DMS 273 (cell line): ENCODE measurements around the gene FAM163B.

ENCODE experiments used
- DNase-seq: peaks from one replicate; lab custom pipeline; 2025; ENCODE audit not compliant: unreplicated experiment; lab: John Stamatoyannopoulos, UW

FAM163B gene

GRCh38 chr9:133583111-133583510, 26.1 kb downstream of the FAM163B start:
- no peak for DNase-seq

GRCh38 chr9:133582501-133583045, 26.6 kb downstream of the FAM163B start:
- no peak for DNase-seq

- DNase-seq, result no peak
These were observed 27.5 kb downstream of the FAM163B start for GRCh38 chr9:133581513-133582343.

- no peak for DNase-seq
These were observed 28.2 kb downstream of the FAM163B start for GRCh38 chr9:133581011-133581410.

GRCh38 chr9:133580419-133580738, 28.8 kb downstream of the FAM163B start:
- DNase-seq, result peak; percentile 54

DNA sequence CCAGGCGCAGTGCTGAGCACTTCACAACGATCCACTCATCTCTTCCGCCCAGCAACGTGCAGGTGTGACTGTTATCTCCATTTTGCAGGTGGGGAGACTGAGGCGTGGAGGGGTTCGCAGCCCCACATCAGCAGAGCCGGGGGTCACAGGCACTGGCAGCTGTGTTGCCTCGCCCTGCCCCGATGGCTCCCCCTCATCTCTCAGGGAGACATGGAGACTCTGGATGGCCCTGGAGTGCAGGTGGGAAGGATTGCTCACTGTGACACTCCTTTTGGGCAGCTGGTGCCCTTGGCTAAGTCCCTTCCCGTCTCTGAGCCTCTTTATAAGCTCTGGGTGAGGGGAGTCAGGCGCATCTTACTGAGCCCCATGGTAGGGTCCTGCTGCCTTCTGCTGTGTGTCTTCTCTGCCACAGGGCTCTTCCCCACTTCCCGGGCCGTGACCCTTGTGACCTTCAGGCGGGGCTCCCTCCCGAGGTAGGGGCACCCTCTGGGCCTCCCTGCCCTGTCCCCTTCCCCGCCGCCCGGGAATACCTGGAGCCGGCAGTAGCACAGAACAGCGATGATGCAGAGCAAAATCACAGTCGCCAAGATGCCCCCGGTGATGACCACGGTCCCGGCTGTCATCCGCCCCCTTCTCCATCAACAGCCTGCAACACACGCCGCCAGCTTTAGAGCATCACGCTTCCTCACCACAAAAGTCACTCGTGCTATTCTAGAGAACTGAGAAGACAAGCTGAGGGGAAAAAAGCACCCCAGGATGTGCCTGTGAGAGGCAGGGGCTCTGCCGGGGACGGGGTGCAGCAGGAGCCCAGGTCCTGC, 29.4 kb downstream of the FAM163B start:
- no peak for DNase-seq

DNA sequence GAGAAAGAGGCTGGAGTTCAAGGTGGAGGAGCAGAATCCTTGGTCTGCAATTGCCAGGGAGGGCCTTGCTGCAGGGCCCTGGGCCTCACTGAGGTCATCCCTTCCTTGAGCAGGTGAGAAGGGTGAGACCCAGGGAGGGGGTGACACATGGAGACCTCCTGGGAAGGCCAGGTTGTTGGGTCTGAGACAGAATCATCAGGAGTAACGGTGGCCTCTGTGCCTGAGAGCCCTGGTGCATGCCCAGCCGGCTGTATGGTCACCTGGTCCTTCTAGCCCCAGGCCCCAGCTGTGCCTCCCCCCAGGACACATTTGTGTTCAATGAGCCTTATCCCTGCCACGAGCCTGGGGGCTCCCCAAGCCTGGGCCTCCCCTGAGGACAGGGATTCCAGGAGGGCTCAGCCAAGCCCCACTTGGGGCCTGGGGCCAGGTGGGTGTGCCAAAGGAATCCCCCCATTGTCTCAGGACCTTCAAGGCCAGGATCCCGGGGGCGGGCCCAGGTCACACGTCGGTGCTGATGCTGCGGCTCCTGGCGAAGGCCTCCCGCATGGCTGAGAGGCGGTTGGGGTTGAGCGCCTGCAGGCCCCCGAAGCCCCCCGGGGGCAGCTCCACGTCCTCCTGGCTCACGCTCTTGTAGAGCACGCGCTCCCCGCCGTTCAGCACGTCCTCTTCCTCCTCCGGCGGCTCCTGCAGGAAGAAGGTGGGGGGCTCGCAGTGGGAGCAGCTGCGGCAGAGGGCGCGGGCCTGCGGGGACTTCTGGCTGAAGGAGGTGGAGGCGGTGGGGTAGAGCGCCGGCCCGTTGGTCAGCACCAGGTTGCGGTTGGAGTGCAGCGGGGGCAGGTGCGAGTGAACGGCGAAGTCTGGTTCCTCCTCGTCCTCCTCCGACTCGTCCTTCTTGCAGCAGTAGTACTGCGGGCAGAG, 30.4 kb downstream of the FAM163B start:
- no peak for DNase-seq

DNA sequence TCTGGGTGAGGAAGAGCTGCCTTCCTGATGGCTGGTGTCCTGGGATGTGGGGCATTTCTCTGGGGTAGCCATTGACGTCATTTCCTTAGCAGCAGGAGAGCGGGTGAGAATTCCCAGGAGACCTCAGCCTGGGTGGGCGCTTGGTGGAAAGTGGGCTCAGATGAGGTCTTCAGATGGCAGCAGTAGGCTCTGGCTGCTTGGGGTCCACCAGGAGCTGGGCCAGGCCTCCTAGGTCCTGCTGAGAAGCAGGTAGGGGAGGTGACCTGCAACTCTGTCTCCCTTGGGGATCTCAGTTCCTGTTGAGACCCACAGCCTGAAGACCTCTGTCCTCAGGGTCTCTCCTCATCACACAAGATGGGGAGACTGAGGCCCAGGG, 31.5 kb downstream of the FAM163B start:
- no peak for DNase-seq

GRCh38 chr9:133576875-133577736, 32.1 kb downstream of the FAM163B start:
- no peak for DNase-seq

DNA sequence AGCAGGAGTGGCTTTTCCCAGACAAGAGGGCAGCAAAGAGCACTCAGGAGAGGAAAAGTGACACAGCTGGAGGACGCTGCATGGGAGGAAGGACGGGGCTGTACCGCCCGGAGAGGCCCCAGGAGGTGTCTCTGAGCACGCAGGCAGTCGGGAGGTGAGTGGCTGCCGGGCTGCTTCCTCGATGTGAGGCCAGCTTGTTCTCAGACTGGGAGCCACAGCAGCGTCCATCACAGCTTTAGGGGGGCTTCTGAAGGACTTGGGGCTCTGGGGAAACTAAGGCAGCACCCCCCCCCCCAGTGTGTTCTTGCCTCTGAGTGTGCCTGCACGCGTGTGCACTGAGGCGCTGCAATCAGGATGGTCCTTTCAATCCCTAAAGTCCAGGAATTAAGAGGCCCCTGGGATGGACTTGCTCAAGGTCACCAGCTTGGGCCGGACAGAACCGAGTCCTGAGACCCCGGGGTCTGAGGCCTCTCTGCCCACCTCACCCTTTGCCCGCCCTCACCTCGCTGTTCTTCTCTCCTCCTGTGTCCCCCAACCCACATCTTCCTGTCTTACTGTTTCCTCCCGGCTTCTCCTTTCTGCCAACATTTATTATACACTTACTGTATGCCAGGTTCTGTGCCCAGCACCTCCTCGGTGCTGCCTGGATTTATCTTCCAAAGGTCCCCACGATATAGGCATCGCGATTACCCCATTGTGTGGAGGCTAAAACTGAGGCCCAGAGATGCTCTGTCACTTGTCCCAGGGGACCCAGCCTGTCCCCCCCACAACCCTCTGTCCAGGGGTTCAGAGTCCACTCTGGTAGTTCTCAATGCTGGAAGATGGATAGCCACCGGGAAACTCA, 32.9 kb downstream of the FAM163B start:
- DNase-seq, result no peak

- DNase-seq, result no peak
These were observed 33.8 kb downstream of the FAM163B start for GRCh38 chr9:133575186-133576030.

- no peak for DNase-seq
These were observed 34.4 kb downstream of the FAM163B start for GRCh38 chr9:133574771-133575170.

- DNase-seq, result no peak
These were observed 35.2 kb downstream of the FAM163B start for GRCh38 chr9:133573791-133574515.

GRCh38 chr9:133572821-133573361, 36.3 kb downstream of the FAM163B start:
- DNase-seq, result peak; percentile 87

- no peak for DNase-seq
These were observed 37.1 kb downstream of the FAM163B start for GRCh38 chr9:133571896-133572595.

DNA sequence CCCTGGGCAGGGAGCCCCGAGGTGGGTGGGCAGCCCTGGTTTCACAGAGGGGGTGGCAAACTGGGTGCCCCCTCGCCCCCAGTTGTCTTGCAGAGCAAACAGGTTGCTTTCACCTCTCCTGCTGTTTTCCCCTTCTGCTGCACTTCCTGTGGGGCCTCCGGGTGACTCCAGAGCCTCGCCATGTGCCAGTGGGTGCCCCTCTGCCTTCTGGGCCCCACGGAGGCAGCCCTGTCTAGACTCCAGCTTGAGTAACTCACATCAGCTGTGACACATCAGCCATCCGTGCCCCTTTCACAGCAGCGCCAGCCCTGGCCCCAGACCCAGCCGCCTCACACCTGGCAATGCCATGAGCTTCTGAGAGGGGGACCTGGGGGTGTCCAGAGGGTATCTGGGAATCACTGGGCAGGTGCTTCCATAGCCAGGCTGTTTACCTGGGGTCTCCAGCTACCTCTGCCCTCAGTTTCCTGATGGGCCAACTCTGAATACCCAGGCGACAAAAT, 37.7 kb downstream of the FAM163B start:
- peak; percentile 29 for DNase-seq

DNA sequence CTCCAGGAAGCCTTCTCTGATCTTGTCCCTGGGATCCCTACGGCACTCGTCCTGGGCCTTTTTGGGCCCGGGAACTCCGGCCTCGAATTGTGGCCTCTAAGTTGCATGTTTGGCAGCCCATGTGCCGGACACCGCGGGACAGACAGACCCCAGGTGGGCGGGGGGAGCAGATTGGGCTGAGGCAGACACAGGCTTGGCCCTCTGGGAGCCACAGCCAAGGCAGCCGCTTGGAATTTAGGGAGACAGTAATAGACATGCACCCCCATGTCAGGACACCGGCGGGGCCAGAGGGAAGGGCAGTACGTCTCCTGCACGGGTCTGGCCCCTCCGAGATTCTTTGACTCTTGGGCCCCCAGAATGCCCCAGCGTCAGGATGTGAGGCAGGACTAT, 38.5 kb downstream of the FAM163B start:
- no peak for DNase-seq
